SH-SY5Y (cell line): ENCODE results near the gene KCNN3.

Source experiments
- GATA2 ChIP-seq: IDR thresholded peaks from 2 replicates; pipeline ENCODE4 v1.6.1; 2011; ENCODE audit warnings: mild to moderate bottlenecking, low read depth, low read length
- GATA3 ChIP-seq: IDR thresholded peaks from 2 replicates; pipeline ENCODE4 v1.6.1; 2011; ENCODE audit warnings: low read depth, mild to moderate bottlenecking, low read length, moderate library complexity

- no peak for TF ChIP-seq GATA2
- no peak for TF ChIP-seq GATA3
Measured at GRCh38 chr1:154813846-154814505, 56.1 kb downstream of the KCNN3 start.
